ENCODE results near the gene NRCAM.
"Not testable (repeated sequence)": the region's sequence is repeated elsewhere in the genome, so short reads cannot be mapped to it uniquely, and the experiment has no call there.

The NRCAM gene

DNA sequence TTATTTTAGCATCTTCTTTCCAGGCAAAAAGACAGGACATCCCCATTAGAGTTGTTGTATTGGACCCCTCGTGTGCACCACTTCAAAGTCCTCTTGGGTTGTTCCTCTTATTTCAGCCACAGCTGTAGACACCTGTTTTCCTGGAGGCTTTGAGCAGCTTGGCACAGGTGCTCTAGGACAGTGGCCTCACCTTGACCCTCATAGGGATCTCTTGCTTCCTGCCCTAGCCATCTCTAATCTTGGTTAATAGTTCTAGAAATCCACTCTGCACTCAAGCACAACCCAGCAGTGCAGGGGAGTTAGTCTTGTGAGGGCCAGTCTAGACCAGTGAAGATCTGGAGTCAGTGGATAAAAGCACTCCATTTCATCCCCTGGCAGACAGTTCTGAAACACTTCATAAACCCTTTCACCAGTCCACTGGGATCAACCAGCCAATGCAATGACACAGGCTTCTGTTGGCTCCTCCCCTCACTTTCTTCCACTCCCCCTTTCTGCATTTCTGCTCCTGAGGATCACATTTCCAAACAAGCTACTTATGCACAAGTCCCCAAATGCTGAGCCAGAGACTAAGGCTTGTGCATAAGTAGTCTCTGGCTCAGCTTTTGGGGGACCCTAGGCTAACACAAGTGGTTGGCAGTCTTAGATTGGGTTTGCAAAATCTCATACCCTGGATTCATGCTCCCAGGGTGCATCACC is 194.5 kb downstream of the NRCAM start:
- Histone ChIP-seq H3K27me3 (ENCODE audit: control insufficient read depth in 1 of 2, insufficient read depth in 2 of 2, low read length in 2 of 2) (no peaks in the 10 kb centered on the region), H3K4me1 (ENCODE audit: control insufficient read depth in 1 of 2, insufficient read depth in 2 of 2, low read length in 2 of 2) (no peaks in the 10 kb centered on the region), H3K36me3 (ENCODE audit: control insufficient read depth in 1 of 2, insufficient read depth in 2 of 2, low read length in 2 of 2) (no peaks in the 10 kb centered on the region), H3K9ac (ENCODE audit: low read depth in 1 of 2, low read length in 2 of 2) (no peak overlapping the region), H3K27ac (ENCODE audit: low read depth, low read length) (no peak overlapping the region), H3K4me3 (ENCODE audit: low read depth in 1 of 2, low read length in 2 of 2) (no peak overlapping the region), H3K9me3 (ENCODE audit: control insufficient read depth in 1 of 2, low read length in 2 of 2) (no peaks in the 10 kb centered on the region)

DNA sequence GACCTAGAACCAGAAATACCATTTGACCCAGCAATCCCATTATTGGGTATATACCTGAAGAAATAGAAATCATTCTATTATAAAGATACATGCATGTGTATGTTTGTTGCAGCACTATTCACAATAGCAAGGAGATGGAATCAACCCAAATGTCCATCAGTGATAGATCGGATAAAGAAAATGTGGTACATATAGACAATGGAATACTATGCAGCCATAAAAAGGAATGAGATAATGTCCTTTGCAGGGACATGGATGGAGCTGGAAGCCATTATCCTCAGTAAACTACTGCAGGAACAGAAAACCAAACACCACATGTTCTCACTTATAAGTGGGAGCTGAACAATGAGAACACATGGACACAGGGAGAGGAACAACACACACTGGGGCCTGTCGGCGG is 196.8 kb downstream of the NRCAM start:
- not testable (repeated sequence) for H3K27me3 ChIP-seq (ENCODE audit: control insufficient read depth in 1 of 2, insufficient read depth in 2 of 2, low read length in 2 of 2); H3K27ac ChIP-seq (ENCODE audit: low read depth, low read length); H3K4me1 ChIP-seq (ENCODE audit: control insufficient read depth in 1 of 2, insufficient read depth in 2 of 2, low read length in 2 of 2); H3K9ac ChIP-seq (ENCODE audit: low read depth in 1 of 2, low read length in 2 of 2); H3K9me3 ChIP-seq (ENCODE audit: control insufficient read depth in 1 of 2, low read length in 2 of 2); H3K4me3 ChIP-seq (ENCODE audit: low read depth in 1 of 2, low read length in 2 of 2); H3K36me3 ChIP-seq (ENCODE audit: control insufficient read depth in 1 of 2, insufficient read depth in 2 of 2, low read length in 2 of 2)

DNA sequence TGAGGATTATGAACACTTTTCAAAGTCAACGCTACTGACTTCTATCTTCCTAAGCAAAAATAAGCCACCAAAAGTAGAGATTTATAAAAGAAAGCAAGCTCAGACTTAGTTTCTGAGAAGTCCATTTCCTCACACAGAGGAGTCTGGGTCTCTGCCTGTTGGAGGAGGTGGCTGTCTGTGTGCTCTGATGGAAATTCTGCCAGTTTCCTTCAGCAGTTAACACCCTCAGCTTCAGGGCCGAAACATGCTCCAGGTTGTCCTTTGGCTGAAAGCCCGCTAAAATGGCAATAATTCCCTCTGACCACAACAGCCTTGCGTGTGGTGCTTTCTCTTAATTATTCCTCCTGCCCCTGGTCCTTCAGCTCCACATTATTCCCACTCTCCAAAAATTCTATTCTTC is 198.3 kb downstream of the NRCAM start:
- no peak overlapping the region for H3K27ac ChIP-seq (ENCODE audit: low read depth, low read length)
- H3K27me3 ChIP-seq (ENCODE audit: control insufficient read depth in 1 of 2, insufficient read depth in 2 of 2, low read length in 2 of 2) = no peaks in the 10 kb centered on the region
- H3K36me3 ChIP-seq (ENCODE audit: control insufficient read depth in 1 of 2, insufficient read depth in 2 of 2, low read length in 2 of 2) = no peaks in the 10 kb centered on the region
- no peaks in the 10 kb centered on the region for H3K4me1 ChIP-seq (ENCODE audit: control insufficient read depth in 1 of 2, insufficient read depth in 2 of 2, low read length in 2 of 2)
- no peak overlapping the region for H3K9ac ChIP-seq (ENCODE audit: low read depth in 1 of 2, low read length in 2 of 2)
- no peaks in the 10 kb centered on the region for H3K9me3 ChIP-seq (ENCODE audit: control insufficient read depth in 1 of 2, low read length in 2 of 2)
- no peak overlapping the region for H3K4me3 ChIP-seq (ENCODE audit: low read depth in 1 of 2, low read length in 2 of 2)

DNA sequence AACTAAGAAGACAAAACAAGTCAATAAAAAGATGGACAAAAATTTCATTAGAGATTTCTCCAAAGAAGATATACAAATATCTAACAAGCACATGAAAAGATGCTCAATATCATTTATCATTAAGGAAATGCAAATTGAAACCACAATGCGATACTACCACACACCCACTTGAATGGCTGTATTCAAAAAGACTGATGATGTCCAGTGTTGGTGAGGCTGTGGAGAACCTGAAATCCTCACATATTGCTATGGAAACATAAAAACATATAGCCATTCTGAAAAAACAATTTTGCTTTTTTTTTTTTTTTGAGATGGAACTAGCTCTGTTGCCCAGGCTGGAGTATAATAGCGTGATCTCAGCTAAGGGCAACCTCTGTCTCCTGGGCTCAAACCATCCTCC is 202.0 kb downstream of the NRCAM start:
- Histone ChIP-seq H3K27ac (ENCODE audit: low read depth, low read length) (no peak overlapping the region), H3K9ac (ENCODE audit: low read depth in 1 of 2, low read length in 2 of 2) (no peak overlapping the region), H3K27me3 (ENCODE audit: control insufficient read depth in 1 of 2, insufficient read depth in 2 of 2, low read length in 2 of 2) (no peaks in the 10 kb centered on the region), H3K4me1 (ENCODE audit: control insufficient read depth in 1 of 2, insufficient read depth in 2 of 2, low read length in 2 of 2) (no peaks in the 10 kb centered on the region), H3K36me3 (ENCODE audit: control insufficient read depth in 1 of 2, insufficient read depth in 2 of 2, low read length in 2 of 2) (no peaks in the 10 kb centered on the region), H3K4me3 (ENCODE audit: low read depth in 1 of 2, low read length in 2 of 2) (no peak overlapping the region), H3K9me3 (ENCODE audit: control insufficient read depth in 1 of 2, low read length in 2 of 2) (no peaks in the 10 kb centered on the region)

DNA sequence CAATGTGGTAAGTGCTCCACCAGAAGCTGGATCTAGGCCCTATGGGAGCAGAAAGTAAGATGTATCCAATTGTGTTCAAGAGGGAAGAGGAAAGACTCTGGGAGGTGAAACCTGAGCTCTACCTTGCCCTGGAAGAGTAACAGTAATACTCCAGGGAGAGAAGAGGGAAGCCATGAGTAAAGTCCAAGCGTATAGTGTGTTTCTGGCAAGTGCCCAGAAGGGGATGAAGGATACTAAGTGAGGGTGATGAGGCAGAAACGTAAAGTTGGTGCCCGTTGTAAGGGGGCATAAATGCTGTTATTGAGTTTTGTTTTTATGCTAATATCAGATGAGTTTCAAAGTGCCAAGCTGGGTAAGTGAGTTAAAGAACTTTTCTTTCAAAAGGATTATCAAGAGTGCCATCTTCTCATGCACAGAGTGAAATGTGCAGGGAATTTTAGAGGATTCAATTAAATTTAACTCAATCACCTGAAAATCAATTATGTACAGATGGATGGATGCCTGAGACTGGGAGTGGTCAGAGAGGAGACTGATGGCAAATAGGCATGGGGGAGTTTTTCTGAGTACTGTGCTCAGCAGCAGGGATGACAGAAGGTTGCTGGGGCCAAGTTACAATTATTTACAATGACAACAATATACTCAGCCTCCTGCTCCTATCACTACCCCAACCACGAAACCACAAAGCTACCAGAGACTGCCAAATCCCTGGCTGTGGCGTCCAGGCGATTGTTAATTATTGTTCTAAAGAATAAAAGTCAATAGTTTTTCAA is 202.8 kb downstream of the NRCAM start:
- H3K9me3 ChIP-seq (ENCODE audit: control insufficient read depth in 1 of 2, low read length in 2 of 2) = no peaks in the 10 kb centered on the region
- H3K4me3 ChIP-seq (ENCODE audit: low read depth in 1 of 2, low read length in 2 of 2) = no peak overlapping the region
- H3K27ac ChIP-seq (ENCODE audit: low read depth, low read length) = no peak overlapping the region
- H3K9ac ChIP-seq (ENCODE audit: low read depth in 1 of 2, low read length in 2 of 2) = no peak overlapping the region
- H3K36me3 ChIP-seq (ENCODE audit: control insufficient read depth in 1 of 2, insufficient read depth in 2 of 2, low read length in 2 of 2) = no peaks in the 10 kb centered on the region
- no peaks in the 10 kb centered on the region for H3K4me1 ChIP-seq (ENCODE audit: control insufficient read depth in 1 of 2, insufficient read depth in 2 of 2, low read length in 2 of 2)
- no peaks in the 10 kb centered on the region for H3K27me3 ChIP-seq (ENCODE audit: control insufficient read depth in 1 of 2, insufficient read depth in 2 of 2, low read length in 2 of 2)

DNA sequence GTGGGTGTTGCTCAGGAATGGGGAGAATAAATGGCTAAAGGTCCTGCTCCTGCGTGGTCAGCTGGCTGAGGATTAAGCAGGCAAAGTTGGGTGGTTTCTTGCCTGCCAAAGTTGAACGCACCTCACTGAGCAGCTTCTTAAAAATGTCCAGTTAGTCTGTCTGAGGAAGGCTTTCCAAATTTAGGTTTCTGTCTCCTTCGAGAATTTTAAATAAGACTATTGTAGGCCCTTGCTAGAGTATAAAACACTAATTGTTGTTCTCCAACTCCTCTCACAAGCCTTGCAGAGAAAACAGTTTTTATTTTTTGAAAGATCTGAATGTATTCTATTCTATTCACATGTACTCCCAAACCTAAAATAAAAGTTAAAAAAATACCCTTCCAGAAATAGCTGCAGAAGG is 204.1 kb downstream of the NRCAM start:
- H3K9me3 ChIP-seq (ENCODE audit: control insufficient read depth in 1 of 2, low read length in 2 of 2) = no peaks in the 10 kb centered on the region
- H3K4me1 ChIP-seq (ENCODE audit: control insufficient read depth in 1 of 2, insufficient read depth in 2 of 2, low read length in 2 of 2) = no peaks in the 10 kb centered on the region
- H3K27me3 ChIP-seq (ENCODE audit: control insufficient read depth in 1 of 2, insufficient read depth in 2 of 2, low read length in 2 of 2) = no peaks in the 10 kb centered on the region
- no peak overlapping the region for H3K27ac ChIP-seq (ENCODE audit: low read depth, low read length)
- no peak overlapping the region for H3K9ac ChIP-seq (ENCODE audit: low read depth in 1 of 2, low read length in 2 of 2)
- no peak overlapping the region for H3K4me3 ChIP-seq (ENCODE audit: low read depth in 1 of 2, low read length in 2 of 2)
- no peaks in the 10 kb centered on the region for H3K36me3 ChIP-seq (ENCODE audit: control insufficient read depth in 1 of 2, insufficient read depth in 2 of 2, low read length in 2 of 2)

DNA sequence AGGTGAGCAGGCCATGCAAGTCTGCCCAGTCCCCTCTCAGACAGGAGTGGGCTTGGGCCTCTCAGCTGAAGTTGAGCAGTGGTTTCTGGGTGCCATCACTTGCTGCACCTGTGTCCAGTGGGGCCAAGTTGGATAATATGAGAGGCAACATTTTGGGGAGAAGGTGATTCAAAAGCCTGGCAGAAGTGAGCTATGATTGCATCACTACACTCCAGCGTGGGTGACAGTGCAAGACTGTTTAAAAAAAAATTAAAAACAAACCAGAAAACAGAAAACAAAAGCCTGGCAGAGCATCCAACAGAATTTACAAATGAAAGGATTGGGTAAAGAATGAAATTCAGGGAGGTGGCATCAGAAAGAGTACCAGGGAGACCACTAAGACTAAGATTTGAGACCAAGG is 204.5 kb downstream of the NRCAM start:
- Histone ChIP-seq H3K36me3 (ENCODE audit: control insufficient read depth in 1 of 2, insufficient read depth in 2 of 2, low read length in 2 of 2) (no peaks in the 10 kb centered on the region), H3K27me3 (ENCODE audit: control insufficient read depth in 1 of 2, insufficient read depth in 2 of 2, low read length in 2 of 2) (no peaks in the 10 kb centered on the region), H3K9me3 (ENCODE audit: control insufficient read depth in 1 of 2, low read length in 2 of 2) (no peaks in the 10 kb centered on the region), H3K9ac (ENCODE audit: low read depth in 1 of 2, low read length in 2 of 2) (no peak overlapping the region), H3K4me3 (ENCODE audit: low read depth in 1 of 2, low read length in 2 of 2) (no peak overlapping the region), H3K27ac (ENCODE audit: low read depth, low read length) (no peak overlapping the region), H3K4me1 (ENCODE audit: control insufficient read depth in 1 of 2, insufficient read depth in 2 of 2, low read length in 2 of 2) (peaks cover 0 to under 1% of the 10 kb centered on the region in 2 donors)

DNA sequence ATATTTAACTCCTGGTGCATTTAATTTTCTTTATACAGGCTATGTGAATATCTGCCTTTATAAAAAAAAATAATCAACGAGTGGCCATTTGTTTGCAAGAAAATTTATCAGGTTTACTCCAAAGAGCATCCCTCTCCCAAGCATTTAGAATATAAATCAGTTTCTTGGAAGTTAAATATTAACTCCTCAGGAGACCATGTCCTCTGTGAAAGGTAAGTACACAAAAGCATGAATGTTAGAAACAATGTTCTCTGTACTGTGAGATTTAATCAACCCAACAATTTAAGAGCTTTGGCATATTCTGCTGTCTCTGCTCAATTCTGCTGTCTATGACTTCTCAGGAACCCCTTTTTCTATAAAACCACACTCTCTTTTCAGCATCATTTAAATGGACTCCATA is 206.8 kb downstream of the NRCAM start:
- H3K9me3 ChIP-seq (ENCODE audit: control insufficient read depth in 1 of 2, low read length in 2 of 2) = no peaks in the 10 kb centered on the region
- H3K36me3 ChIP-seq (ENCODE audit: control insufficient read depth in 1 of 2, insufficient read depth in 2 of 2, low read length in 2 of 2) = no peaks in the 10 kb centered on the region
- no peak overlapping the region for H3K4me3 ChIP-seq (ENCODE audit: low read depth in 1 of 2, low read length in 2 of 2)
- H3K9ac ChIP-seq (ENCODE audit: low read depth in 1 of 2, low read length in 2 of 2) = no peak overlapping the region
- H3K4me1 ChIP-seq (ENCODE audit: control insufficient read depth in 1 of 2, insufficient read depth in 2 of 2, low read length in 2 of 2) = peaks cover 0 to 7% of the 10 kb centered on the region in 2 donors
- no peak overlapping the region for H3K27ac ChIP-seq (ENCODE audit: low read depth, low read length)
- H3K27me3 ChIP-seq (ENCODE audit: control insufficient read depth in 1 of 2, insufficient read depth in 2 of 2, low read length in 2 of 2) = no peaks in the 10 kb centered on the region

DNA sequence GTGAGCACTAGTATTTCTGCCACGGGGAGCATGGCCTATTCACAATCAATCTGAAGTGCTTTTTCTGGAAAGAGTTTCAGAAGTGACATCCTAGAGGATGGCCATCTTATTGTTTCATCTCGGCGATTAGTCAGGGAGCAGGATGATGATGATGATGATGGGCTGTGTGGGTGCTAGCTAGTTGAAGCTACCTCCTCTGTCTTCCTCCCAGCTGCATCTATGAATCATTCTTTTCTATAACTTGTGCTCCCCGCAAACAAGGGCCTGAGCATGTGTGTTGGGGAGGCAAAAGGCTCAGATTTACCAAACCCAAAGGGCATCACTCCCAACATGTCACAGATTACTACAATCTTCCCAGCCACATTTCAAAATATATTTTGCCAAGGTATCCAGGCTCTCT is 207.4 kb downstream of the NRCAM start:
- H3K9me3 ChIP-seq (ENCODE audit: control insufficient read depth in 1 of 2, low read length in 2 of 2) = no peaks in the 10 kb centered on the region
- no peaks in the 10 kb centered on the region for H3K27me3 ChIP-seq (ENCODE audit: control insufficient read depth in 1 of 2, insufficient read depth in 2 of 2, low read length in 2 of 2)
- H3K4me3 ChIP-seq (ENCODE audit: low read depth in 1 of 2, low read length in 2 of 2) = no peak overlapping the region
- H3K4me1 ChIP-seq (ENCODE audit: control insufficient read depth in 1 of 2, insufficient read depth in 2 of 2, low read length in 2 of 2) = peaks cover 0 to 7% of the 10 kb centered on the region in 2 donors
- no peak overlapping the region for H3K9ac ChIP-seq (ENCODE audit: low read depth in 1 of 2, low read length in 2 of 2)
- no peak overlapping the region for H3K27ac ChIP-seq (ENCODE audit: low read depth, low read length)
- no peaks in the 10 kb centered on the region for H3K36me3 ChIP-seq (ENCODE audit: control insufficient read depth in 1 of 2, insufficient read depth in 2 of 2, low read length in 2 of 2)

DNA sequence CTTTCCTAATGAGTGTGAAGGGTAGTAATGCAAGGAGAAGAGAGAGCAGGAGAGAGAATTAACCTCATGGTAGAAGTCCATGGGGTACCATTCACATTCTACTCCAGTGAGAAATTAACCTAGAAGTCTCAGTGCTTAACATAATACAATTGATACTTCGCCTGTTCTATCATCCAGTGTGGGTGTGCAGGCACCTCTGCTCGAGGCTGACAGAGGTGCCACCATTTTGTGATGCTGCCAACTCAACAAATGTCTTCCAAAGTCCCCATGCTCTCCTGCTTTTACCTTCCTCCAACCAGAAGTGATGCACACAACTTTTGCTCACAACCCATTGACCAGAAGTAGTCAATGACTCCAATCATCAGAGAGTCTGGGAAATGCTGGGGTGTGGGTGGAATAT is 207.8 kb downstream of the NRCAM start:
- H3K9ac ChIP-seq (ENCODE audit: low read depth in 1 of 2, low read length in 2 of 2) = no peak overlapping the region
- H3K4me1 ChIP-seq (ENCODE audit: control insufficient read depth in 1 of 2, insufficient read depth in 2 of 2, low read length in 2 of 2) = peaks cover 0 to 7% of the 10 kb centered on the region in 2 donors
- no peaks in the 10 kb centered on the region for H3K9me3 ChIP-seq (ENCODE audit: control insufficient read depth in 1 of 2, low read length in 2 of 2)

More for the DNA sequence above, 207.8 kb downstream of the NRCAM start:
- H3K27ac ChIP-seq (ENCODE audit: low read depth, low read length) = no peak overlapping the region
- H3K36me3 ChIP-seq (ENCODE audit: control insufficient read depth in 1 of 2, insufficient read depth in 2 of 2, low read length in 2 of 2) = no peaks in the 10 kb centered on the region
- no peaks in the 10 kb centered on the region for H3K27me3 ChIP-seq (ENCODE audit: control insufficient read depth in 1 of 2, insufficient read depth in 2 of 2, low read length in 2 of 2)
- H3K4me3 ChIP-seq (ENCODE audit: low read depth in 1 of 2, low read length in 2 of 2) = no peak overlapping the region
